ENCODE measurements around the gene SAMD4B. TPM values are rescaled to one million over a fixed set of nuclear protein-coding genes. Genes with fewer than 3 reads are reported as not detected.

Gene SAMD4B
- total and polyA plus RNA-seq, 2 of the 8 experiments (the other 6 are each of a cell fraction or from before 2014, with no cell fraction given) = 137 to 158 TPM

DNA sequence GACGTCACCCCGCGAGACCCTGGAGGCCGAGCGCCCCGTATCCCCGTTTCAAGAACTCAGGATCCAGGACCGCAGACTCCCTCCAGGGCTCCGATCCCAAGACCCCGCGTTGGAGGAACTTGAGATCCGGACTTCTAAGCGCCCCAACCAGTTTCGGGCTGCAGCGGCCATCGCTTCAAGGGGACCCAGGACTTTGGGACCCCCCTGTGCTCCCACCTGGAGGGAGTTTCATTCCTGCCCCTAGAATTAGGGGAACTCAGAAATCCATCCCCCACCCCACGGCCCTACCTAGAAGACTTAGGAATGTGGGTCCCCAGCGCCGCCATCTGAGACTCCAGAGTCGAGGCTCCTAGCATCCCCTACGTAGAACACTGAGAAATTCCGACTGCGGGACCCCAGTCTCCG is 70.6 kb downstream of the SAMD4B start (continued):
- TF ChIP-seq CHD1 (IDR thresholded peaks at IDR 0.05; ENCODE audit: low read depth, low read length) (0 out of 2 replicates have a peak, but pooled peaks have one; percentile 50), PHF8 (conservative IDR thresholded peaks at IDR 0.05; ENCODE audit: low read depth, low read length) (peak; percentile 29; the same call in 1 of the 2 replicates), KDM4A (IDR thresholded peaks at IDR 0.05; ENCODE audit: low read depth, low read length, severe bottlenecking) (peak; percentile 31), TAF1 (IDR thresholded peaks at IDR 0.05; ENCODE audit: low read depth, low read length) (0 out of 2 replicates have a peak, but pooled peaks have one; percentile 63), EGR1 (IDR thresholded peaks at IDR 0.05; ENCODE audit: borderline replicate concordance, low read depth, low read length) (no peak)

Measured in H1 (cell line).